Muscle layer of duodenum (tissue), 2 donors: ENCODE data around the gene CNOT9.

Experiments
- H3K27ac ChIP-seq: one replicate; pipeline ENCODE4 v1.7.0; 2013; ENCODE audit warnings: mild to moderate bottlenecking, low read length
- H3K27me3 ChIP-seq: one replicate; pipeline ENCODE4 v1.7.0; 2013; ENCODE audit warnings: low read depth, mild to moderate bottlenecking, control low read depth, low read length
- H3K36me3 ChIP-seq, 2 donors: one replicate each; pipeline ENCODE4 v1.7.0; 2013; ENCODE audit warnings: low read length in 2 of 2, control low read depth in 1 of 2, mild to moderate bottlenecking in 1 of 2; ENCODE audit not compliant: insufficient read depth in 2 of 2, control insufficient read depth in 1 of 2
- H3K4me1 ChIP-seq, 2 donors: one replicate each; pipeline ENCODE4 v1.7.0; 2013; ENCODE audit warnings: low read length in 2 of 2, mild to moderate bottlenecking in 2 of 2, control low read depth in 1 of 2, moderate library complexity in 1 of 2; ENCODE audit not compliant: insufficient read depth in 2 of 2, control insufficient read depth in 1 of 2
- H3K4me3 ChIP-seq, 2 donors: one replicate each; pipeline ENCODE4 v1.7.0; 2013; ENCODE audit warnings: low read length in 2 of 2, low read depth in 1 of 2, mild to moderate bottlenecking in 1 of 2
- H3K9me3 ChIP-seq, 2 donors: one replicate each; pipeline ENCODE4 v1.7.0; 2013; ENCODE audit warnings: low read length in 2 of 2, control low read depth in 1 of 2, mild to moderate bottlenecking in 1 of 2; ENCODE audit not compliant: control insufficient read depth in 1 of 2
- donor health status: healthy.

The CNOT9 gene

DNA sequence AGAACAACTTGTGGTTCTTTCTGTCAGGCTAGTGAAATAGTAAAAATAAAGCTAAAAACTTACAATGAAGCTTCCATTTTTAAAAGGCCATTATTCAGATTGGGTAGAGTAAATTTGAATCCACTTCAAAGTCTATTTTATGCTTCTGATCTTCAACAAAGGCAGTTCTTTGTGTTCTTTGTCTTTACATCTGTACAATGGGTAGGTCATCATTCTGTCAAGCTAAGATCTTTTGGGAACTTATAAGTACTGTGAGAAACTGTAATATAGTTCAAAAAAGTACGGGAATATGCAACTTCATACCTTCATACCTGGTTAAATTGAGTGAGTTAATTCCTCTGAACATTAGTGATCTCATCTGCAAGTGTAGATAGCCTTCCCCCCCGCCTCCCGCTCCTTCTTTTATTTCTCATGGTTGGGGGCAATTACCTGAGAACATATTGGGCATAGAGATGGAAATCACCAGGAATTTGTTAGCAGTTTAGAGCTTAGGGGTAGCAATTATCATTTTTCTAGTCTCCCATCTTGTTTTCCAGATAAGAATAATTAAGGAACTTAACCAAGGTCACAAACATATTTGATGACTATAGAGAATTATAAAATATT, 9.7 kb downstream of the CNOT9 start:
- no peaks in the 10 kb centered on the region for H3K9me3 ChIP-seq
- no peak overlapping the region for H3K27ac ChIP-seq
- H3K27me3 ChIP-seq, result no peaks in the 10 kb centered on the region
- H3K4me3 ChIP-seq, result no peak overlapping the region
- peaks cover 21 to 22% of the 10 kb centered on the region in 2 donors for H3K36me3 ChIP-seq
- H3K4me1 ChIP-seq, result peaks cover 0 to 6% of the 10 kb centered on the region in 2 donors

DNA sequence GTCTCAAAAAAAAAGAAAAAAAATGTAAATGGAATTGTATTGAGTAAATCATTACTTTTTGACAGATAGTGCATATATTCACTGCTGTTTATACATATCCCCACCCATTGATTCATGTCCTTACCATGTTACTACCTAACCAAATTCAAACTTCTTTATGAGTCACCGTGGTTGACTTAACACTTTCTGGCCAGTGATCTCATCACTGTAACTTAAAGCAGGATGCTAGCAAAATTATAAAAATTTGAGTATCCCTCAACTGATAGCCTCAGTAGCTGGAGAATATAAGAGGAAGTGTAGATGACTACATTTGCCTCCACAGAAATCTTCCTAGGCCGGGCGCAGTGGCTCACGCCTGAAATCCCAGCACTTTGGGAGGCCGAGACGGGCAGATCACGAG, 13.4 kb downstream of the CNOT9 start:
- Histone ChIP-seq H3K4me1 (peaks cover 0 to 6% of the 10 kb centered on the region in 2 donors), H3K27me3 (no peaks in the 10 kb centered on the region), H3K27ac (no peak overlapping the region), H3K36me3 (peaks cover 27 to 48% of the 10 kb centered on the region in 2 donors), H3K4me3 (no peak overlapping the region), H3K9me3 (no peaks in the 10 kb centered on the region)

DNA sequence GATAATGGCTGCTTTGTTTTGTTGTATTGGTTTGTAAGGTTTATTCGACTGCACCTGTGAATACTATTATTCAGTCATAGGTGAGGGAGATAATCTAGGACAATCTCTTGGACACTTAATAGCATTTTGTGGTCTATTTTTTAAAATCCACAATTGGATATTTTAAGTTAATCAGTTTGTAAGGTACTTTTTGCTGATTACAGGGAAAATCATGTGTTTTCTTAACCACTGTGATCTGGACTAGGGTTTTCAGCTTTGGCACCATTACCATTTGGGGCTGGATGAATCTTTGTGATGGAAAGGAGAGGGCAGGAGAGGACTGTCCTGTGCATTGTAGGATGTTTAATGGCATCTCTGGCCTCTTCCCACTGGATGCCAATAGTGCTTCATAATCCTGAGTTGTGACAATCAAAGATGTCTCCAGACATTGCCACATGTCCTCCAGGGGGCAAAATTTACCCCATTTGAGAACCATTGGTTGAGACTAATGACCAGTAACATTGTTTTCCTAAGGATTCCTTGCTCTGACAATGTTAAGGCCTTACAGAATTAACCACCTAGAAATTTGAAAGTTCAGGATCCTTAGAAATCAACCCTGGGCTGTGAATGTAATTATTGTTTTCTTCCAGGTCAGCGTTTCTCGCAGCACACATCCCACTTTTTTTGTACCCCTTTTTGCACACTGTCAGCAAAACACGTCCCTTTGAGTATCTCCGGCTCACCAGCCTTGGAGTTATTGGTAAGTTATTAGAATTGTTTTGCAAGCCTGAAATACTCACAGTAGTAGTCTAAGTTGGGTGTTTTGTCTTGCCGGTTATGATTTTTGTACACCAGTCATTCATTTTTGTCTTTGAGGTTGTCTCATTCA, 15.6 kb downstream of the CNOT9 start:
- H3K4me3 ChIP-seq, result no peak overlapping the region
- H3K27ac ChIP-seq, result no peak overlapping the region
- H3K36me3 ChIP-seq, result peaks cover 32 to 63% of the 10 kb centered on the region in 2 donors
- no peaks in the 10 kb centered on the region for H3K27me3 ChIP-seq
- no peaks in the 10 kb centered on the region for H3K4me1 ChIP-seq
- no peaks in the 10 kb centered on the region for H3K9me3 ChIP-seq

DNA sequence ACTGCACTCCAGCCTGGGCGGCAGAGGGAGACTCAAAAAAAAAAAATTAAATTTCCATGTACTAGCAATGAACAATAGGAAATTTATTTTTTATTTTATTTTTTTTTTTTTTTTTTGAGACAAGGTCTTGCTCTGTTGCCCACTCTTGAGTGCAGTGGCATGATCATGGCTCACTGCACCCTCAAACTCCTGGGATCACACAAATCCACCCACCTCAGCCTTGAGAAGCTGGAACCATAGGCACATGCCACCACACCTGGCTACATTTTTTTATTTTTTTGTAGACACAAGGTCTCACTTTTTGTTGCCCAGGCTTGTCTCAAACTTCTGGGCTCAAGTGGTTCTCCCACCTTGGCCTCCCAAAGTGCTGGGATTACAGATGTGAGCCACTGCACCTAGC, 16.9 kb downstream of the CNOT9 start:
- Histone ChIP-seq H3K27ac (no peak overlapping the region), H3K9me3 (no peaks in the 10 kb centered on the region), H3K27me3 (no peaks in the 10 kb centered on the region), H3K36me3 (peaks cover 32 to 76% of the 10 kb centered on the region in 2 donors), H3K4me3 (no peak overlapping the region), H3K4me1 (no peaks in the 10 kb centered on the region)

- no peaks in the 10 kb centered on the region for H3K27me3 ChIP-seq
- peaks cover 0 to 15% of the 10 kb centered on the region in 2 donors for H3K4me1 ChIP-seq
- H3K9me3 ChIP-seq, result no peaks in the 10 kb centered on the region
- no peak overlapping the region for H3K4me3 ChIP-seq
- no peak overlapping the region for H3K27ac ChIP-seq
- H3K36me3 ChIP-seq, result no peaks in the 10 kb centered on the region
These were observed 36.8 kb downstream of the CNOT9 start for GRCh38 chr2:218605432-218605831.

GRCh38 chr2:218607436-218608115, 38.9 kb downstream of the CNOT9 start, which contains the start of gene PLCD4:
Gene PLCD4, plus strand, starts transcription at chr2:218607899. Its CDS starts 7,841 bp downstream, at chr2:218615740.
- H3K9me3 ChIP-seq, result no peaks in the 10 kb centered on the region
- no peaks in the 10 kb centered on the region for H3K27me3 ChIP-seq
- peak within 1 kb of the TSS; percentile 6 for H3K27ac ChIP-seq
- H3K36me3 ChIP-seq, result no peaks in the 10 kb centered on the region
- peak within 1 kb of the TSS; percentile 47 to 56 for H3K4me3 ChIP-seq
- peaks cover 0 to 15% of the 10 kb centered on the region in 2 donors for H3K4me1 ChIP-seq

- Histone ChIP-seq H3K4me3 (no peak overlapping the region), H3K4me1 (peaks cover 0 to 3% of the 10 kb centered on the region in 2 donors), H3K27ac (no peak overlapping the region), H3K36me3 (no peaks in the 10 kb centered on the region), H3K27me3 (no peaks in the 10 kb centered on the region), H3K9me3 (no peaks in the 10 kb centered on the region)
These were observed 47.3 kb downstream of the CNOT9 start for GRCh38 chr2:218615868-218616315.

DNA sequence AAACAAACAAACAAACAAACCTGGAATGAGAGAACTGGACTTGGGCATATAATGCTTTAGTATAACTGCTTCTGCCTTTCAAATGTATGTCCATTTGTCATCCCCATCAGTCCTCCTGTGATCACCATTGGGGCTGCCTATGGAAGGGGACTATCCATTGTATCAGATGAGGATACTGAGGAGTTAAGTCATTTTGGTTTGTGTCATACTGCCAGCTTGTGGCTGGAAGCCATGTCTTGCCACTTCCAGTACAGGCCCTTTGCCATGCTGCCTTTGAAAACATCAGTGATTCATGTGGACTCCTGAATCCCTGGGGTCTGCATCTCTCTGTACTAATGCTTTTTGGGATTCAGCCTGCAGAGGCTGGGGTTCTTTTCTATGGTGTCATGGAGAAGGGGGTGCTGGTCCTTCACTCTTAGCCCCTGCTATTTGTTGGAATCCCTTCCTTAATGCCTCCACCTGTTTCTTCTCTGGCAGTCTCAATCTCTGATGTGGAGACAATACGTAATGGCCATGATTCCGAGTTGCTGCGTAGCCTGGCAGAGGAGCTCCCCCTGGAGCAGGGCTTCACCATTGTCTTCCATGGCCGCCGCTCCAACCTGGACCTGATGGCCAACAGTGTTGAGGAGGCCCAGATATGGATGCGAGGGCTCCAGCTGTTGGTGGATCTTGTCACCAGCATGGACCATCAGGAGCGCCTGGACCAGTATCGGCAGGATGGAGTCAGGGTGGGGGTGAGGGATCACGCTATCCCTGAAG, 49.6 kb downstream of the CNOT9 start:
- Histone ChIP-seq H3K4me1 (peaks cover 0 to 10% of the 10 kb centered on the region in 2 donors), H3K9me3 (no peaks in the 10 kb centered on the region), H3K27me3 (no peaks in the 10 kb centered on the region), H3K27ac (no peak overlapping the region), H3K4me3 (no peak overlapping the region), H3K36me3 (no peaks in the 10 kb centered on the region)

DNA sequence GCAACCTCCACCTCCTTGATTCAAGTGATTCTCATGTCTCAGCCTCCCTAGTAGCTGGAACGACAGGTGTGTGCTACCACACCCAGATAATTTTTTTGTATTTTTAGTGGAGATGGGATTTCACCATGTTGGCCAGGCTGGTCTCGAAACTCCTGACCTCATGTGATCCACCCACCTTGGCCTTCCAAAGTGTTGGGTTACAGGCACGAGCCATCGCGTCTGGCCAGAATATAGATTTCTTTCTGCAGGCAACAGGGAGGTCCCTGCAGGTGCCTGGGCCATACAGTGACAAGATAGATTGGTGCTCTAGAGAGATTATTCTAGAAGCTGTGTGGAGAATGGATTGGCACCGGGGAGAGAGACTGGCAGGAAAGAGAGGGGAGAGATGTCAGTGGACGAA, 52.4 kb downstream of the CNOT9 start:
- Histone ChIP-seq H3K27me3 (no peaks in the 10 kb centered on the region), H3K36me3 (peaks cover 0 to 4% of the 10 kb centered on the region in 2 donors), H3K9me3 (no peaks in the 10 kb centered on the region), H3K4me3 (no peak overlapping the region), H3K27ac (no peak overlapping the region), H3K4me1 (peaks cover 0 to 9% of the 10 kb centered on the region in 2 donors)

DNA sequence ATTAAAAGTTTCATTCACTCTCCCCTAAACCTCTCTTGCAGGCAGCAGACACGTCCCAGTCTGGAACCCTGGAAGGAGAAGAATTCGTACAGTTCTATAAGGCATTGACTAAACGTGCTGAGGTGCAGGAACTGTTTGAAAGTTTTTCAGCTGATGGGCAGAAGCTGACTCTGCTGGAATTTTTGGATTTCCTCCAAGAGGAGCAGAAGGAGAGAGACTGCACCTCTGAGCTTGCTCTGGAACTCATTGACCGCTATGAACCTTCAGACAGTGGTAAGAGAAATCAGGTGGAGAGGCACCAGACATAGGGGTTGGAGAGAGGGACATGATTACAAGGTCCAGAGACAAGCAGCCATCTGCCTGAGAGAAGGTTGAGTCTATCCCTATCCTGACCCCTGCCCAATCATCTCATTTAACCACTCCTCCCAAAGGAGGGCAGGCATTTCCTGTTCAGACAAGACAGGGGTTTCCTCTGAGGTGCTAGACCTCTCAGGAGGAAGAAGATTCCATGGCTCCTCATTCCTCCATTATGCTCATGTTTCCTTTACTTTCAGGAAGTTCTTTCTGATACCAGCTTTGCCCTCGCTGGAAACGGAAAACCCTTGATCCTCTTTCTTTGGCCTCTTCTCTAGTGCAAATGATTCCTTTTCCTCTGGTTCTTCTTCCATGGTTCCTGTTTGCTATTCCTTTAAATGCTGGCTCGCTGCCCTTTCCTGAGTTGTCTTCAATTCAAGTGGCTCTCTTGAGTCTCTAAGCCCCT, 54.1 kb downstream of the CNOT9 start:
- Histone ChIP-seq H3K36me3 (peaks cover 0 to 4% of the 10 kb centered on the region in 2 donors), H3K4me3 (no peak overlapping the region)

More for the DNA sequence above, 54.1 kb downstream of the CNOT9 start:
- no peak overlapping the region for H3K27ac ChIP-seq
- H3K27me3 ChIP-seq, result no peaks in the 10 kb centered on the region
- peaks cover 0 to 9% of the 10 kb centered on the region in 2 donors for H3K4me1 ChIP-seq
- no peaks in the 10 kb centered on the region for H3K9me3 ChIP-seq
